ENCODE data around the gene PNN. TPM values are rescaled to one million over a fixed set of nuclear protein-coding genes. Genes with fewer than 3 reads are reported as not detected.

Gene PNN
- total RNA-seq, 1 donor from 2014 or later, result 78.1 TPM

DNA sequence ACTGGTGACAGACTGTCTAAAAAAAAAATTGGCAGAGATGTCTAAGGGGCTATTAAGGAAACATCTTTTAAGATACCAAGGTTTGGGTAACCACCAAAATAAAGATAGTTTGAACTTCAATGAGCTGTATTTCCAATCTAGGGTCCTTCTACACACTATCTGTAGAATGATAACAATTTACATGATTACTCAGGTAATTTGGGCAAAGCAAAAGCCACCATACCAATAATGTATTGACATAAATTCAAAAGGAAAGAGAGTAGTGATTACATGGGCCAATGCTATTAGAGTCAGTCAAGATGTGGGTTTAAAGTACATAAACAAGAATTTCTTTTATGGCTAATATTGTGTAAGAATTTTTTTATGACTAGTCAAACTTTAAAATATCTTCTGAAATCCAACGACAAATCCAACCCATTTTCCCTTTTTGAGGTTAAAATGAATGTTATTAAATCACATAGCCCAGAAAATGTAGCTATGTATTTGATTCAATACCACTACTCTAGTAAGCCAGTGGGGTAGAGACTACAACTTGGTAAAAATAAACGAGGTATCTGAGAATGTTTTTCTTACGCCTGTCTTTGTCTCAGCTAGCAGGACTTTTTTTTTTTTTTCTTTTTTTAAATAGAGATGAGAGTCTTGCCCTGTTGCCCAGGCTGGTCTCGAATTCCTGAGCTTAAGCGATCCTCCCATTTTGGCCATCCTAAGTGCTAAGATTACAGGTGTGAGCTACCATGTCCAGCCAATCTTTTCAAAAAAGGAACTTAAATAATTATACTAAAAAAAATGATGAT is 10.4 kb downstream of the PNN start:
- H3K79me2 ChIP-seq (ENCODE audit: insufficient read depth, low read length), result peaks cover 19% of the 10 kb centered on the region
- DNase-seq (ENCODE audit: low read depth) (no peak), FAIRE-seq (no peak)
- Mint-ChIP-seq H3K4me3 (ENCODE audit: unreplicated experiment) (no peak overlapping the region), H3K9me3 (ENCODE audit: unreplicated experiment) (no peaks in the 10 kb centered on the region), H3K36me3 (ENCODE audit: low read depth, unreplicated experiment) (peaks cover 12% of the 10 kb centered on the region), H3K4me1 (ENCODE audit: low read depth, unreplicated experiment) (peaks cover 8% of the 10 kb centered on the region), H3K27ac (ENCODE audit: unreplicated experiment) (no peak overlapping the region), H3K27me3 (ENCODE audit: low read depth, unreplicated experiment) (no peaks in the 10 kb centered on the region)
- peaks cover 2% of the 10 kb centered on the region for H3K4me1 ChIP-seq (ENCODE audit: insufficient read depth, low read length)
- no peak overlapping the region for H3K4me2 ChIP-seq (ENCODE audit: low read length)
- H3K36me3 ChIP-seq (ENCODE audit: insufficient read depth, low read length), result peaks cover 45% of the 10 kb centered on the region
- no peak for TF ChIP-seq EZH2 (IDR thresholded peaks at IDR 0.05; ENCODE audit: insufficient read depth, low read length)
- TF ChIP-seq, protein P1, sequence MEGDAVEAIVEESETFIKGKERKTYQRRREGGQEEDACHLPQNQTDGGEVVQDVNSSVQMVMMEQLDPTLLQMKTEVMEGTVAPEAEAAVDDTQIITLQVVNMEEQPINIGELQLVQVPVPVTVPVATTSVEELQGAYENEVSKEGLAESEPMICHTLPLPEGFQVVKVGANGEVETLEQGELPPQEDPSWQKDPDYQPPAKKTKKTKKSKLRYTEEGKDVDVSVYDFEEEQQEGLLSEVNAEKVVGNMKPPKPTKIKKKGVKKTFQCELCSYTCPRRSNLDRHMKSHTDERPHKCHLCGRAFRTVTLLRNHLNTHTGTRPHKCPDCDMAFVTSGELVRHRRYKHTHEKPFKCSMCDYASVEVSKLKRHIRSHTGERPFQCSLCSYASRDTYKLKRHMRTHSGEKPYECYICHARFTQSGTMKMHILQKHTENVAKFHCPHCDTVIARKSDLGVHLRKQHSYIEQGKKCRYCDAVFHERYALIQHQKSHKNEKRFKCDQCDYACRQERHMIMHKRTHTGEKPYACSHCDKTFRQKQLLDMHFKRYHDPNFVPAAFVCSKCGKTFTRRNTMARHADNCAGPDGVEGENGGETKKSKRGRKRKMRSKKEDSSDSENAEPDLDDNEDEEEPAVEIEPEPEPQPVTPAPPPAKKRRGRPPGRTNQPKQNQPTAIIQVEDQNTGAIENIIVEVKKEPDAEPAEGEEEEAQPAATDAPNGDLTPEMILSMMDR (IDR thresholded peaks at IDR 0.05; ENCODE audit: insufficient read depth, low read depth, low read length), result no peak
- H2AFZ ChIP-seq (ENCODE audit: low read depth, low read length), result no peak overlapping the region
- H3K9me3 ChIP-seq (ENCODE audit: insufficient read depth, low read depth, low read length), result no peaks in the 10 kb centered on the region
- H3K27ac ChIP-seq (ENCODE audit: low read depth, low read length), result no peak overlapping the region
- H4K20me1 ChIP-seq (ENCODE audit: insufficient read depth, low read length), result peaks cover 32% of the 10 kb centered on the region
- H3K27me3 ChIP-seq (ENCODE audit: insufficient read depth, low read length), result no peaks in the 10 kb centered on the region
- no peak overlapping the region for H3K9ac ChIP-seq (ENCODE audit: low read length)
- H3K4me3 ChIP-seq (ENCODE audit: insufficient read depth, low read depth, low read length), result no peak overlapping the region

DNA sequence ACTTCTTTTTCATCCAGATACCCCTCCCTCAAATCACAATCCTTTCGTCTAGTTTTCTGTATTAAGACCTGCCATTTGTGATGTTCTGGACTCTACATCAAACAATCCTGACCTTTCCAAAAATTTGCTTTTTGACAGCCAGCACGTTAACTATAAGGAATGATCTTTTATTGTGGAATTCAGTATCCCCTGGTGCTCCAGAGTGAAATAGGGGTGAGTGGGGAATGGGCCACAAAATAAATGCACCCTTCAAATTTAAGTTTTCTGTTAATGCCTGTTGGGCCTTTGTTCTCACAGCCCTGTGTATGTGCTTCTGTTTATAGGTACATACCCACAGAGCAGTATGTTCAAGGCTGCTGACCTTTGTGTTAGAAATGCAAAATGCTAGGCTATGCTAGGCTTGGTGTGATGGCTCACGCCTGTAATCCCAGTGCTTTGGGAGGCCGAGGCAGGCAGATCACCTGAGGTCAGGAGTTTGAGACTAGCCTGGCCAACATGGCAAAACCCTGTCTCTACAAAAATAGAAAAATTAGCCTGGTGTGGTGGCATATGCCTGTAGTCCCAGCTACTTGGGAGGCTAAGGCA is 12.0 kb downstream of the PNN start:
- no peaks in the 10 kb centered on the region for H3K9me3 ChIP-seq (ENCODE audit: insufficient read depth, low read depth, low read length)
- no peaks in the 10 kb centered on the region for H3K27me3 ChIP-seq (ENCODE audit: insufficient read depth, low read length)
- no peak overlapping the region for H3K4me3 Mint-ChIP-seq (ENCODE audit: unreplicated experiment)
- H3K27me3 Mint-ChIP-seq (ENCODE audit: low read depth, unreplicated experiment), result no peaks in the 10 kb centered on the region
- DNase-seq (ENCODE audit: low read depth), result no peak
- H3K27ac Mint-ChIP-seq (ENCODE audit: unreplicated experiment), result no peak overlapping the region
- peaks cover 30% of the 10 kb centered on the region for H3K36me3 ChIP-seq (ENCODE audit: insufficient read depth, low read length)
- peaks cover 4% of the 10 kb centered on the region for H3K79me2 ChIP-seq (ENCODE audit: insufficient read depth, low read length)
- H3K36me3 Mint-ChIP-seq (ENCODE audit: low read depth, unreplicated experiment), result peaks cover 12% of the 10 kb centered on the region
- H3K9ac ChIP-seq (ENCODE audit: low read length), result no peak overlapping the region
- H3K4me3 ChIP-seq (ENCODE audit: insufficient read depth, low read depth, low read length), result no peak overlapping the region
- H3K27ac ChIP-seq (ENCODE audit: low read depth, low read length), result no peak overlapping the region
- peaks cover 2% of the 10 kb centered on the region for H3K4me1 ChIP-seq (ENCODE audit: insufficient read depth, low read length)
- no peak overlapping the region for H2AFZ ChIP-seq (ENCODE audit: low read depth, low read length)
- peaks cover 20% of the 10 kb centered on the region for H4K20me1 ChIP-seq (ENCODE audit: insufficient read depth, low read length)
- FAIRE-seq, result no peak
- H3K4me1 Mint-ChIP-seq (ENCODE audit: low read depth, unreplicated experiment), result peaks cover 8% of the 10 kb centered on the region
- H3K4me2 ChIP-seq (ENCODE audit: low read length), result no peak overlapping the region
- no peak for TF ChIP-seq EZH2 (IDR thresholded peaks at IDR 0.05; ENCODE audit: insufficient read depth, low read length)
- TF ChIP-seq, protein P1 (IDR thresholded peaks at IDR 0.05; ENCODE audit: insufficient read depth, low read depth, low read length), result no peak
- no peaks in the 10 kb centered on the region for H3K9me3 Mint-ChIP-seq (ENCODE audit: unreplicated experiment)

Measured in astrocyte (in vitro differentiated cells and primary cell).